Measurements from ENCODE around the gene OR6Q1.

- no peak for TF ChIP-seq EZH2 (IDR thresholded peaks at IDR 0.05; ENCODE audit: borderline replicate concordance, low read depth, low read length, poor library complexity, severe bottlenecking)
- TF ChIP-seq CTCF (conservative IDR thresholded peaks at IDR 0.05; ENCODE audit: low read depth, low read length) = no peak
Measured at GRCh38 chr11:58023435-58023931, 7.3 kb upstream of the OR6Q1 start, which contains the start of gene OR9Q1.
